NK-92 treated with Interleukin-12 subunit alpha and Interleukin-12 subunit beta, amount 100 ng/mL, for 24 hours (cell line): ENCODE measurements around the gene VIPR1.

Source experiments
- DNase-seq: peaks from one replicate; lab custom pipeline; 2025; lab: John Stamatoyannopoulos, UW

VIPR1 gene

GRCh38 chr3:42493798-42494151 is 8.7 kb upstream of the VIPR1 start:
- DNase-seq = no peak

GRCh38 chr3:42495393-42495792 is 7.0 kb upstream of the VIPR1 start:
- DNase-seq = no peak

GRCh38 chr3:42497009-42497731 is 5.3 kb upstream of the VIPR1 start:
- no peak for DNase-seq

GRCh38 chr3:42498034-42498433 is 4.4 kb upstream of the VIPR1 start:
- DNase-seq = no peak

- no peak for DNase-seq
Measured at GRCh38 chr3:42498791-42499477, 3.5 kb upstream of the VIPR1 start.

- no peak for DNase-seq
Measured at GRCh38 chr3:42499478-42499871, 3.0 kb upstream of the VIPR1 start.

- no peak for DNase-seq
Measured at GRCh38 chr3:42500091-42500490, 2.4 kb upstream of the VIPR1 start.

GRCh38 chr3:42500909-42501308 is 1.5 kb upstream of the VIPR1 start:
- no peak for DNase-seq

- no peak for DNase-seq
Measured at GRCh38 chr3:42501321-42501680, 1.1 kb upstream of the VIPR1 start.

GRCh38 chr3:42501681-42502428 is 588 bp upstream of the VIPR1 start:
- no peak for DNase-seq

- DNase-seq = no peak
Measured at GRCh38 chr3:42503251-42503924, 945 bp downstream of the VIPR1 start.

GRCh38 chr3:42503957-42504333 is 1.5 kb downstream of the VIPR1 start:
- DNase-seq = no peak

- no peak for DNase-seq
Measured at GRCh38 chr3:42504334-42505127, 2.1 kb downstream of the VIPR1 start.

GRCh38 chr3:42505128-42505848 is 2.8 kb downstream of the VIPR1 start:
- no peak for DNase-seq

GRCh38 chr3:42505849-42506410 is 3.5 kb downstream of the VIPR1 start:
- no peak for DNase-seq

- no peak for DNase-seq
Measured at GRCh38 chr3:42507252-42507651, 4.8 kb downstream of the VIPR1 start.

GRCh38 chr3:42507761-42508335 is 5.4 kb downstream of the VIPR1 start:
- DNase-seq = no peak

GRCh38 chr3:42508562-42508961 is 6.1 kb downstream of the VIPR1 start:
- DNase-seq = no peak

GRCh38 chr3:42509111-42509510 is 6.7 kb downstream of the VIPR1 start:
- DNase-seq = no peak

- no peak for DNase-seq
Measured at GRCh38 chr3:42510325-42510724, 7.9 kb downstream of the VIPR1 start.

- no peak for DNase-seq
Measured at GRCh38 chr3:42511201-42511600, 8.8 kb downstream of the VIPR1 start.
